SK-N-SH (cell line): Measurements from ENCODE around the gene S100Z. TPM values are rescaled to one million over a fixed set of nuclear protein-coding genes. Genes with fewer than 3 reads are reported as not detected.

Experiments
- CTCF ChIA-PET: fragments of 300-600, 350-600 bp; formaldehyde crosslinking; extraction: SDS; loops from one replicate; lab custom pipeline; 2021; lab: Yijun Ruan, JAX
- POLR2A ChIA-PET: fragments of 350-600 bp; sonication (Branson Sonifier 250); formaldehyde crosslinking; extraction: SDS; loops from one replicate; lab custom pipeline; 2020; ENCODE audit warnings: antibody characterized with exemption, inconsistent platforms; lab: Yijun Ruan, JAX
- DNase-seq: peaks from one replicate; pipeline ENCODE4 v3.0.0; 2012
- H2AFZ ChIP-seq: fragments of 200-600 bp; sonication (generic); 2 replicates; pipeline ENCODE4 v1.8.1; 2016; ENCODE audit warnings: antibody characterized with exemption, mild to moderate bottlenecking, low read depth
- H3F3A ChIP-seq: fragments of 200-600 bp; sonication (generic); replicated peaks from 2 replicates; pipeline ENCODE3; 2016; ENCODE audit warnings: antibody characterized with exemption, mild to moderate bottlenecking; ENCODE audit not compliant: insufficient read depth
- H3K27ac ChIP-seq, 2 experiments: fragments of 200-500 bp in 1 of 2; fragments of 200-600 bp in 1 of 2; sonication (Bioruptor generic) in 1 of 2; sonication (generic), shearing (Covaris generic) in 1 of 2; 2 replicates each; pipeline versions ENCODE4 v1.5.1 to v1.6.1; 2014 to 2016; ENCODE audit warnings: low read depth in 2 of 2, inconsistent platforms in 1 of 2, low read length in 1 of 2, mild to moderate bottlenecking in 1 of 2, mixed read lengths in 1 of 2
- H3K27me3 ChIP-seq: fragments of 200-600 bp; sonication (generic), shearing (Covaris generic); 2 replicates; pipeline ENCODE4 v1.6.1; 2016; ENCODE audit warnings: mixed run types; ENCODE audit not compliant: insufficient read depth
- H3K36me3 ChIP-seq, 2 experiments: fragments of 200-500 bp in 1 of 2; fragments of 200-600 bp in 1 of 2; sonication (Bioruptor generic) in 1 of 2; sonication (generic) in 1 of 2; replicated peaks in 1 of 2; 2 replicates each; pipeline versions ENCODE3 to v1.5.1; 2014 to 2016; ENCODE audit warnings: low read length in 1 of 2, mild to moderate bottlenecking in 1 of 2; ENCODE audit not compliant: insufficient read depth in 2 of 2, control insufficient read depth in 1 of 2
- H3K4me1 ChIP-seq, 2 experiments: fragments of 200-500 bp in 1 of 2; fragments of 200-600 bp in 1 of 2; sonication (Bioruptor generic) in 1 of 2; sonication (generic), shearing (Covaris generic) in 1 of 2; 2 replicates each; pipeline versions ENCODE4 v1.5.1 to v1.6.1; 2014 to 2016; ENCODE audit warnings: low read depth in 1 of 2, low read length in 1 of 2, mixed run types in 1 of 2; ENCODE audit not compliant: insufficient read depth in 2 of 2, control insufficient read depth in 1 of 2
- H3K4me2 ChIP-seq: fragments of 200-600 bp; sonication (generic), shearing (Covaris generic); 2 replicates; pipeline ENCODE4 v1.6.1; 2017; ENCODE audit warnings: mixed run types
- H3K4me3 ChIP-seq, 2 experiments: fragments of 200-500 bp in 1 of 2; fragments of 200-600 bp in 1 of 2; sonication (Bioruptor generic) in 1 of 2; sonication (generic), shearing (Covaris generic) in 1 of 2; 2 replicates each; pipeline versions ENCODE4 v1.5.1 to v1.8.1; 2014 to 2016; ENCODE audit warnings: low read depth in 2 of 2, inconsistent platforms in 1 of 2, low read length in 1 of 2, mild to moderate bottlenecking in 1 of 2, mixed read lengths in 1 of 2, moderate library complexity in 1 of 2
- H3K79me2 ChIP-seq: fragments of 200-600 bp; sonication (generic); 2 replicates; pipeline ENCODE4 v1.8.1; 2017; ENCODE audit warnings: mild to moderate bottlenecking; ENCODE audit not compliant: insufficient read depth
- H3K9ac ChIP-seq: fragments of 200-600 bp; sonication (generic); 2 replicates; pipeline ENCODE4 v1.6.1; 2017; ENCODE audit warnings: mixed run types
- H3K9me2 ChIP-seq: fragments of 200-600 bp; sonication (generic); 2 replicates; pipeline ENCODE4 v1.6.1; 2017; ENCODE audit warnings: mixed run types
- H3K9me3 ChIP-seq: fragments of 200-600 bp; sonication (generic); 2 replicates; pipeline ENCODE4 v1.6.1; 2017; ENCODE audit warnings: mixed run types, mild to moderate bottlenecking, moderate library complexity
- H4K20me1 ChIP-seq: fragments of 200-600 bp; sonication (generic); 2 replicates; pipeline ENCODE4 v1.6.1; 2017; ENCODE audit warnings: mild to moderate bottlenecking, mixed run types; ENCODE audit not compliant: insufficient read depth
- CHD2 ChIP-seq: fragments of 150-350 bp; IDR thresholded peaks from 2 replicates; pipeline ENCODE4 v1.6.1; 2018; ENCODE audit warnings: low read length; ENCODE audit not compliant: partially characterized antibody
- FOSL2 ChIP-seq: IDR thresholded peaks from 2 replicates; pipeline ENCODE4 v1.4.0; 2012; ENCODE audit warnings: low read depth, mild to moderate bottlenecking, moderate library complexity, borderline replicate concordance
- FOXM1 ChIP-seq: IDR thresholded peaks from 2 replicates; pipeline ENCODE4 v1.4.0; 2012; ENCODE audit warnings: low read depth, mild to moderate bottlenecking
- MAX ChIP-seq: IDR thresholded peaks from 2 replicates; pipeline ENCODE4 v1.4.0; 2012; ENCODE audit warnings: low read depth
- MEF2A ChIP-seq: IDR thresholded peaks from 2 replicates; pipeline ENCODE4 v1.4.0; 2012; ENCODE audit warnings: low read depth, borderline replicate concordance
- RXRA ChIP-seq: IDR thresholded peaks from 2 replicates; pipeline ENCODE4 v1.4.0; 2012; ENCODE audit warnings: low read depth, mild to moderate bottlenecking, borderline replicate concordance
- TAF1 ChIP-seq: IDR thresholded peaks from 2 replicates; pipeline ENCODE4 v1.6.1; 2012; ENCODE audit warnings: low read depth, mild to moderate bottlenecking, low read length, moderate library complexity, borderline replicate concordance
- USF2 ChIP-seq: fragments of 150-350 bp; IDR thresholded peaks from 2 replicates; pipeline ENCODE4 v1.6.1; 2017; ENCODE audit warnings: antibody characterized with exemption, low read length, low read depth, borderline replicate concordance
- WGBS: methylation state at CpG from one replicate; pipeline ENCODE4 v1.1.6; 2017; ENCODE audit warnings: low lambda C conversion rate; 5-methylcytosine and 5-hydroxymethylcytosine counted together
- polyA plus RNA-seq, 3 experiments: library from polyadenylated mRNA; depleted of rRNA; stranded (reverse); fragments of >200 nt; gene quantifications; 2 replicates each; pipeline ENCODE4 v1.2.3, GENCODE V29; 2012
- TF ChIP-seq, protein P1 (sequence below): IDR thresholded peaks from 2 replicates; pipeline ENCODE4 v1.6.1; 2012; ENCODE audit warnings: mild to moderate bottlenecking, low read depth, low read length, moderate library complexity

Gene S100Z
- polyA plus RNA-seq, 1 of the 3 experiments (the other 2 are of a cell fraction), result not detected

DNA sequence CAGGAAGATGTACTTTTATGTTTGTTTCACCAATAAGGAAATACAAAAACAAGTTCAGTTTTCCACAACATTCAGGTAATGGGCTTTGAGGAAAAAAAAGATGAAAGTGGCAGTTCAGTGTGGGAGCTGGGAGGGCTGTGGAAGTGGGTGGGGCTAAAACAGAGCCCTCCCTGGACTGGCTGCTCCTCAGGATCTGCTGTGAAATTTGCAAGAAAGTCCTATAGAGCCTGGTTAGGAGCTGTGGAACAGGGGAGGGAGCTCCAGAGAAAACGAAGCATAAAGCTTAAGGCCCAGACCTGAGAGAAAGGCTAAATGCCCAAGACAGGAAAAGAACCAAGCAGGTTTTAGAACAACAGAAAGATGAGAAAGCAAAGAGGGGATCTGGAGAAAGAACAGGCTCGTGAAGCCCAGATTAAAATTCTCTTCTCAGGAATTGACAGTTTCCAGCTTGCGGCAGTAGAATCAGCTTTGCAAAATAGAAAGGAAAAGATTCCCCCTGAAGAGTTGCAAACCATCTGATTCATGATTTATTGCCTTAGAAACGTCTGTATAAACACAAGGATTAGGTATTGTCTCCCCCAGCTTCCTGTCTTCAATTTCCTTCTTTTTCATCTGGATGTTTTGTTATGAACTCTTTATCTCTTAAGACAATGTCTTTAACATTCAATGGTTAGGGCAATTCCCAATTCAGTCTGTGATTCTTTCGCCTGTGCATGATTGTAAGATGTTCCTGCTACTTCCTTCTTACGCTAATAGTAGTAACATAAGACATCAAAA lies 76.7 kb downstream of the S100Z start:
- H4K20me1 ChIP-seq, result no peaks in the 10 kb centered on the region
- WGBS, result 49% methylated on average over 6 of the region's 6 CpGs
- CTCF ChIA-PET, result no interaction called here
- no peaks in the 10 kb centered on the region for H3K36me3 ChIP-seq
- no peaks in the 10 kb centered on the region for H3F3A ChIP-seq
- H3K9me3 ChIP-seq, result no peaks in the 10 kb centered on the region
- no peak overlapping the region for H3K4me2 ChIP-seq
- H3K27me3 ChIP-seq, result no peaks in the 10 kb centered on the region; the same call in 1 of the 2 replicates
- DNase-seq, result no peak
- H2AFZ ChIP-seq, result no peak overlapping the region
- H3K4me3 ChIP-seq, result no peak overlapping the region
- H3K9me2 ChIP-seq, result no peaks in the 10 kb centered on the region
- no peak overlapping the region for H3K9ac ChIP-seq
- TF ChIP-seq MEF2A, result no peak
- TF ChIP-seq CHD2, result no peak
- TF ChIP-seq MAX, result no peak
- TF ChIP-seq RXRA, result no peak
- no peak for TF ChIP-seq FOXM1
- H3K4me1 ChIP-seq, result peaks cover 0 to 3% of the 10 kb centered on the region in 2 experiments; a peak in 1 of 4 replicates
- H3K79me2 ChIP-seq, result no peaks in the 10 kb centered on the region
- no peak overlapping the region for H3K27ac ChIP-seq
- POLR2A ChIA-PET, result no interaction called here

DNA sequence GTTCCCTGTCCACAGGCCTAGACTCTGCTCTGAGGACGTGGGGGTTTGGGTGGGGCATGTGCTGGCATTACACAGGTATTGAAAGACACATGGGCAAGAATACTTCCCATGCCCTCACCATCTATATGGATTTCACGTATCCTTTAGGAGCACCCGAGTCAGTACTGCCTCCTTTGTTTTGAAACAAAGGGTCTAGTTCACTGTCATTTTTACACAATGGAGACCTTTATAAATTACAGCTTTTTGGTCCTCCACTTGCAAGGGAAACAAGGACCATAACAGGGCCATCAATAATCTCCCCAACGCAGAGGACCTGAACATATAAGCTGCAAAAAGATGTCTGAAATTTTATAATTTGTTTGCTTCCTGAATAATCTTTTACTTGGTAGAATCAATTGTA lies 78.1 kb downstream of the S100Z start:
- no peak overlapping the region for H3K4me3 ChIP-seq
- no peaks in the 10 kb centered on the region for H4K20me1 ChIP-seq
- H3K27ac ChIP-seq, result no peak overlapping the region
- TF ChIP-seq RXRA, result no peak
- TF ChIP-seq TAF1, result no peak
- TF ChIP-seq FOSL2, result no peak
- TF ChIP-seq, protein P1, sequence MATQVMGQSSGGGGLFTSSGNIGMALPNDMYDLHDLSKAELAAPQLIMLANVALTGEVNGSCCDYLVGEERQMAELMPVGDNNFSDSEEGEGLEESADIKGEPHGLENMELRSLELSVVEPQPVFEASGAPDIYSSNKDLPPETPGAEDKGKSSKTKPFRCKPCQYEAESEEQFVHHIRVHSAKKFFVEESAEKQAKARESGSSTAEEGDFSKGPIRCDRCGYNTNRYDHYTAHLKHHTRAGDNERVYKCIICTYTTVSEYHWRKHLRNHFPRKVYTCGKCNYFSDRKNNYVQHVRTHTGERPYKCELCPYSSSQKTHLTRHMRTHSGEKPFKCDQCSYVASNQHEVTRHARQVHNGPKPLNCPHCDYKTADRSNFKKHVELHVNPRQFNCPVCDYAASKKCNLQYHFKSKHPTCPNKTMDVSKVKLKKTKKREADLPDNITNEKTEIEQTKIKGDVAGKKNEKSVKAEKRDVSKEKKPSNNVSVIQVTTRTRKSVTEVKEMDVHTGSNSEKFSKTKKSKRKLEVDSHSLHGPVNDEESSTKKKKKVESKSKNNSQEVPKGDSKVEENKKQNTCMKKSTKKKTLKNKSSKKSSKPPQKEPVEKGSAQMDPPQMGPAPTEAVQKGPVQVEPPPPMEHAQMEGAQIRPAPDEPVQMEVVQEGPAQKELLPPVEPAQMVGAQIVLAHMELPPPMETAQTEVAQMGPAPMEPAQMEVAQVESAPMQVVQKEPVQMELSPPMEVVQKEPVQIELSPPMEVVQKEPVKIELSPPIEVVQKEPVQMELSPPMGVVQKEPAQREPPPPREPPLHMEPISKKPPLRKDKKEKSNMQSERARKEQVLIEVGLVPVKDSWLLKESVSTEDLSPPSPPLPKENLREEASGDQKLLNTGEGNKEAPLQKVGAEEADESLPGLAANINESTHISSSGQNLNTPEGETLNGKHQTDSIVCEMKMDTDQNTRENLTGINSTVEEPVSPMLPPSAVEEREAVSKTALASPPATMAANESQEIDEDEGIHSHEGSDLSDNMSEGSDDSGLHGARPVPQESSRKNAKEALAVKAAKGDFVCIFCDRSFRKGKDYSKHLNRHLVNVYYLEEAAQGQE, result no peak
- TF ChIP-seq USF2, result no peak
- TF ChIP-seq, all 33 proteins: peak for 0
- CTCF ChIA-PET, result no interaction called here
- Histone ChIP-seq H3K9me3 (no peaks in the 10 kb centered on the region), H3K36me3 (no peaks in the 10 kb centered on the region), H2AFZ (no peak overlapping the region), H3F3A (no peaks in the 10 kb centered on the region), H3K4me1 (peaks cover 0 to 3% of the 10 kb centered on the region in 2 experiments; a peak in 1 of 4 replicates), H3K79me2 (no peaks in the 10 kb centered on the region), H3K4me2 (no peak overlapping the region), H3K27me3 (no peaks in the 10 kb centered on the region; the same call in 1 of the 2 replicates), H3K9ac (no peak overlapping the region), H3K9me2 (no peaks in the 10 kb centered on the region)
- 37% methylated on average over 4 of the region's 4 CpGs for WGBS
- POLR2A ChIA-PET, result no interaction called here
- DNase-seq, result no peak
